HepG2 (cell line): ENCODE measurements around the gene DNAJB6. TPM values are rescaled to one million over a fixed set of nuclear protein-coding genes. Genes with fewer than 3 reads are reported as not detected.
A peak's percentile ranks its signal among the peaks of the same experiment; 100 is the strongest.

ENCODE experiments used
- AGO2 ChIP-seq: fragments of 200-400 bp; formaldehyde crosslinking; optimal IDR thresholded peaks from 2 replicates; pipeline ENCODE3; 2017; ENCODE audit warnings: mild to moderate bottlenecking, low read depth, low read length, moderate library complexity
- ATF4 ChIP-seq, 2 experiments: fragments of 450-650 bp in 1 of 2; sonication (generic) in 1 of 2; formaldehyde crosslinking; IDR thresholded peaks; 2 replicates each; pipeline versions ENCODE4 v1.5.0 to v1.8.0; 2020 to 2022; ENCODE audit warnings: mild to moderate bottlenecking in 1 of 2, missing genetic modification reagents in 1 of 2
- DNMT1 ChIP-seq: sonication (generic); formaldehyde crosslinking; IDR thresholded peaks from 2 replicates; pipeline ENCODE4 v1.5.1; 2020; ENCODE audit warnings: mild to moderate bottlenecking, missing genetic modification reagents
- EP300 ChIP-seq, 3 experiments: sonication (generic) in 1 of 3; formaldehyde crosslinking in 1 of 3; IDR thresholded peaks; 2 replicates each; pipeline versions ENCODE4 v1.5.1 to v1.6.1; 2011 to 2020; ENCODE audit warnings: low read depth in 2 of 3, low read length in 2 of 3, borderline replicate concordance in 1 of 3, improper control_type of control experiment in 1 of 3, mild to moderate bottlenecking in 1 of 3, missing genetic modification reagents in 1 of 3, moderate library complexity in 1 of 3
- ETV6 ChIP-seq: sonication (generic); formaldehyde crosslinking; conservative IDR thresholded peaks from 2 replicates; pipeline ENCODE4 v1.4.0; 2020; ENCODE audit warnings: missing genetic modification reagents
- NFE2 ChIP-seq: sonication (generic); formaldehyde crosslinking; IDR thresholded peaks from 2 replicates; pipeline ENCODE4 v1.4.0; 2020; ENCODE audit warnings: missing genetic modification reagents
- NR2F6 ChIP-seq, 2 experiments: IDR thresholded peaks; 2 replicates each; pipeline ENCODE4 v1.6.1; 2016; ENCODE audit warnings: antibody characterized with exemption in 1 of 2, mild to moderate bottlenecking in 1 of 2
- PLRG1 ChIP-seq: fragments of 450-650 bp; conservative IDR thresholded peaks from 2 replicates; pipeline ENCODE4 v1.6.1; 2016
- RBM22 ChIP-seq: fragments of 200-400 bp; formaldehyde crosslinking; optimal IDR thresholded peaks from 2 replicates; pipeline ENCODE3; 2017; ENCODE audit warnings: mild to moderate bottlenecking, low read length, moderate library complexity
- SAFB2 ChIP-seq: sonication (generic); formaldehyde crosslinking; IDR thresholded peaks from 2 replicates; pipeline ENCODE4 v1.5.1; 2020; ENCODE audit warnings: missing genetic modification reagents, low read depth, mild to moderate bottlenecking, borderline replicate concordance
- SCMH1 ChIP-seq: sonication (generic); formaldehyde crosslinking; IDR thresholded peaks from 2 replicates; pipeline ENCODE4 v1.9.0; 2021; ENCODE audit warnings: missing genetic modification reagents, mild to moderate bottlenecking, borderline replicate concordance
- SOX6 ChIP-seq, 2 experiments: fragments of 450-650 bp in 1 of 2; sonication (generic) in 1 of 2; formaldehyde crosslinking in 1 of 2; IDR thresholded peaks; 2 replicates each; pipeline versions ENCODE4 v1.4.0 to v1.6.1; 2017 to 2020; ENCODE audit warnings: antibody characterized with exemption in 1 of 2, mild to moderate bottlenecking in 1 of 2, missing genetic modification reagents in 1 of 2
- SSRP1 ChIP-seq: IDR thresholded peaks from 2 replicates; pipeline ENCODE4 v1.6.1; 2016; ENCODE audit warnings: control low read depth
- TEF ChIP-seq: sonication (generic); formaldehyde crosslinking; IDR thresholded peaks from 2 replicates; pipeline ENCODE4 v1.5.0; 2020; ENCODE audit warnings: missing genetic modification reagents
- TFAP4 ChIP-seq: sonication (generic); IDR thresholded peaks from 2 replicates; pipeline ENCODE4 v1.6.1; 2016; ENCODE audit warnings: low read depth, borderline replicate concordance
- ZBTB38 ChIP-seq: sonication (generic); formaldehyde crosslinking; IDR thresholded peaks from 2 replicates; pipeline ENCODE4 v1.5.1; 2020; ENCODE audit warnings: mild to moderate bottlenecking, missing genetic modification reagents
- ZFX ChIP-seq: sonication (generic); formaldehyde crosslinking; IDR thresholded peaks from 2 replicates; pipeline ENCODE4 v1.4.0; 2020; ENCODE audit warnings: mild to moderate bottlenecking, low read depth, missing genetic modification reagents, moderate library complexity
- ZNF331 ChIP-seq: sonication (generic); formaldehyde crosslinking; IDR thresholded peaks from 2 replicates; pipeline ENCODE4 v1.4.0; 2020; ENCODE audit warnings: missing genetic modification reagents
- ZNF563 ChIP-seq: sonication (generic); formaldehyde crosslinking; IDR thresholded peaks from 2 replicates; pipeline ENCODE4 v1.8.0; 2022; ENCODE audit warnings: mild to moderate bottlenecking, moderate library complexity, missing genetic modification reagents
- ZNF766 ChIP-seq: sonication (generic); formaldehyde crosslinking; IDR thresholded peaks from 2 replicates; pipeline ENCODE4 v1.5.0; 2020; ENCODE audit warnings: missing genetic modification reagents, borderline replicate concordance
- polyA plus RNA-seq, 8 experiments: library from polyadenylated mRNA; depleted of rRNA in 3 of 8; stranded (reverse) in 7 of 8; unstranded in 1 of 8; fragments of >200 nt; fragmentation: Illumina TruSeq in 4 of 8; extraction: Trizol in 4 of 8; gene quantifications; 2 replicates each; pipeline versions ENCODE4 v1.2.1 to v1.2.3, GENCODE V29; 2011 to 2016; ENCODE audit warnings: low read depth in 4 of 8, missing spikeins in 1 of 8, mixed read lengths in 1 of 8; ENCODE audit not compliant: insufficient read depth in 1 of 8
- total RNA-seq, 5 experiments: library from RNA; depleted of rRNA; stranded (reverse); fragments of >200 nt; fragmentation: Illumina TruSeq; extraction: Trizol; gene quantifications; 2 replicates each; pipeline ENCODE4 v1.2.3, GENCODE V29; 2016; ENCODE audit warnings: low read depth in 1 of 5
- TF ChIP-seq, protein P1 (sequence below): sonication (generic); formaldehyde crosslinking; IDR thresholded peaks from 2 replicates; pipeline ENCODE4; 2020; ENCODE audit warnings: missing genetic modification reagents, mild to moderate bottlenecking, borderline replicate concordance
- TF ChIP-seq, protein P2 (sequence below): sonication (generic); formaldehyde crosslinking; IDR thresholded peaks from 2 replicates; pipeline ENCODE4 v1.4.0; 2020; ENCODE audit warnings: missing genetic modification reagents

The DNAJB6 gene
- total and polyA plus RNA-seq, 2 of the 13 experiments (the other 11 are each of a cell fraction or from before 2014, with no cell fraction given) = 29.9 to 53.9 TPM

DNA sequence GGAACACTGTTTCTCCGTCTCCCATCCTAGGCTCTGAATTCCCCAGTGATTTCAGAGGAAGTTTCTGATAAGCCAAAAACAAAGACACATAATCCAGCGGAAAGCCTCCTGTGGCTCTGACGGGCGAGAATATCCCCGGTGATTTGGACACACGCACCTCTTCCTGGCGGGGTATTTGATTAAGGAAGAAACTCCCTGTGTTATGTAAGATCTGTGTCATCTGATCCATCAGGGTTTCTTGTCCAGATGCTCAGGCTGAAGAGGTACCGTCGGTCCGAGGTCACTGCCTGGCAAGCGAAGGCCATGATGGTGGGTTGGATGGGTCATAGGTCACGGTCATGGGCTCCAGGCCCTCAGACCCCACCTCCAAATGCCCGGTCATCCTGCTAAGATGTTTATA, 39.6 kb upstream of the DNAJB6 start (continued):
- TF ChIP-seq ATF4 (CRISPR knock-in tag; IDR thresholded peaks at IDR 0.05) (no peak), EP300 (IDR thresholded peaks at IDR 0.05; ENCODE audit: low read depth in 2 of 2, low read length in 2 of 2) (no peak), EP300 (CRISPR knock-in tag; IDR thresholded peaks at IDR 0.05; ENCODE audit: borderline replicate concordance) (no peak), PLRG1 (no peak), ZFX (peak; percentile 12; the same call in 1 of the 2 replicates), TFAP4 (0 out of 2 replicates have a peak, but pooled peaks have one; percentile 26), NR2F6 (IDR thresholded peaks at IDR 0.05) (peak; percentile 69), NR2F6 (CRISPR knock-in tag; IDR thresholded peaks at IDR 0.05) (peak; percentile 81), ZNF331 (CRISPR knock-in tag) (peak; percentile 21; the same call in 1 of the 2 replicates), ETV6 (CRISPR knock-in tag) (no peak), SSRP1 (CRISPR knock-in tag) (no peak), RBM22 (no peak), AGO2 (no peak), NFE2 (CRISPR knock-in tag) (no peak), SOX6 (IDR thresholded peaks at IDR 0.05) (no peak), SOX6 (CRISPR knock-in tag; IDR thresholded peaks at IDR 0.05) (peak; percentile 41; the same call in 1 of the 2 replicates), SAFB2 (no peak), ZNF766 (CRISPR knock-in tag) (no peak), ZBTB38 (CRISPR knock-in tag) (no peak), TEF (CRISPR knock-in tag) (peak; percentile 67; the same call in 1 of the 2 replicates), ZNF563 (CRISPR knock-in tag) (no peak), DNMT1 (no peak), SCMH1 (CRISPR knock-in tag) (no peak)
- TF ChIP-seq, protein P1, sequence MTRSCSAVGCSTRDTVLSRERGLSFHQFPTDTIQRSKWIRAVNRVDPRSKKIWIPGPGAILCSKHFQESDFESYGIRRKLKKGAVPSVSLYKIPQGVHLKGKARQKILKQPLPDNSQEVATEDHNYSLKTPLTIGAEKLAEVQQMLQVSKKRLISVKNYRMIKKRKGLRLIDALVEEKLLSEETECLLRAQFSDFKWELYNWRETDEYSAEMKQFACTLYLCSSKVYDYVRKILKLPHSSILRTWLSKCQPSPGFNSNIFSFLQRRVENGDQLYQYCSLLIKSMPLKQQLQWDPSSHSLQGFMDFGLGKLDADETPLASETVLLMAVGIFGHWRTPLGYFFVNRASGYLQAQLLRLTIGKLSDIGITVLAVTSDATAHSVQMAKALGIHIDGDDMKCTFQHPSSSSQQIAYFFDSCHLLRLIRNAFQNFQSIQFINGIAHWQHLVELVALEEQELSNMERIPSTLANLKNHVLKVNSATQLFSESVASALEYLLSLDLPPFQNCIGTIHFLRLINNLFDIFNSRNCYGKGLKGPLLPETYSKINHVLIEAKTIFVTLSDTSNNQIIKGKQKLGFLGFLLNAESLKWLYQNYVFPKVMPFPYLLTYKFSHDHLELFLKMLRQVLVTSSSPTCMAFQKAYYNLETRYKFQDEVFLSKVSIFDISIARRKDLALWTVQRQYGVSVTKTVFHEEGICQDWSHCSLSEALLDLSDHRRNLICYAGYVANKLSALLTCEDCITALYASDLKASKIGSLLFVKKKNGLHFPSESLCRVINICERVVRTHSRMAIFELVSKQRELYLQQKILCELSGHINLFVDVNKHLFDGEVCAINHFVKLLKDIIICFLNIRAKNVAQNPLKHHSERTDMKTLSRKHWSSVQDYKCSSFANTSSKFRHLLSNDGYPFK (CRISPR knock-in tag) = no peak
- TF ChIP-seq, protein P2, sequence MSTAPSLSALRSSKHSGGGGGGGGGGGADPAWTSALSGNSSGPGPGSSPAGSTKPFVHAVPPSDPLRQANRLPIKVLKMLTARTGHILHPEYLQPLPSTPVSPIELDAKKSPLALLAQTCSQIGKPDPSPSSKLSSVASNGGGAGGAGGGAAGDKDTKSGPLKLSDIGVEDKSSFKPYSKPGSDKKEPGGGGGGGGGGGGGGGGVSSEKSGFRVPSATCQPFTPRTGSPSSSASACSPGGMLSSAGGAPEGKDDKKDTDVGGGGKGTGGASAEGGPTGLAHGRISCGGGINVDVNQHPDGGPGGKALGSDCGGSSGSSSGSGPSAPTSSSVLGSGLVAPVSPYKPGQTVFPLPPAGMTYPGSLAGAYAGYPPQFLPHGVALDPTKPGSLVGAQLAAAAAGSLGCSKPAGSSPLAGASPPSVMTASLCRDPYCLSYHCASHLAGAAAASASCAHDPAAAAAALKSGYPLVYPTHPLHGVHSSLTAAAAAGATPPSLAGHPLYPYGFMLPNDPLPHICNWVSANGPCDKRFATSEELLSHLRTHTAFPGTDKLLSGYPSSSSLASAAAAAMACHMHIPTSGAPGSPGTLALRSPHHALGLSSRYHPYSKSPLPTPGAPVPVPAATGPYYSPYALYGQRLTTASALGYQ (CRISPR knock-in tag) = no peak
